GM12865 (cell line): ENCODE measurements around the gene PGAP3.
"Not testable (repeated sequence)": the region's sequence is repeated elsewhere in the genome, so short reads cannot be mapped to it uniquely, and the experiment has no call there.

Source experiments
- DNase-seq: peaks from one replicate; pipeline ENCODE4 v3.0.0; 2010; ENCODE audit warnings: low read depth
- H3K4me3 ChIP-seq: 2 replicates; pipeline ENCODE4 v1.5.1; 2011; ENCODE audit warnings: mild to moderate bottlenecking, low read depth, low read length, control low read depth
- TF ChIP-seq, protein P1 (sequence below): IDR thresholded peaks from 2 replicates; pipeline ENCODE4 v1.5.1; 2011; ENCODE audit warnings: low read length, control low read depth, low read depth, inconsistent platforms; ENCODE audit not compliant: insufficient read depth; ENCODE audit errors: missing control alignments

The PGAP3 gene

DNA sequence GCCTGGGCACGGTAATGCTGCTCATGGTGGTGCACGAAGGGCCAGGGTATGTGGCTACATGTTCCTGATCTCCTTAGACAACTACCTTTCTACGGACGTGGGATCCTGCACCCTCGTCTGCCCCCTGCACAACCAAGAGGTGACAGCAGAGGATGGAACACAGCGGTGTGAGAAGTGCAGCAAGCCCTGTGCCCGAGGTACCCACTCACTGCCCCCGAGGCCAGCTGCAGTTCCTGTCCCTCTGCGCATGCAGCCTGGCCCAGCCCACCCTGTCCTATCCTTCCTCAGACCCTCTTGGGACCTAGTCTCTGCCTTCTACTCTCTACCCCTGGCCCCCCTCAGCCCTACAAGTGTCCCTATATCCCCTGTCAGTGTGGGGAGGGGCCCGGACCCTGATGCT is 24.0 kb upstream of the PGAP3 start:
- TF ChIP-seq, protein P1, sequence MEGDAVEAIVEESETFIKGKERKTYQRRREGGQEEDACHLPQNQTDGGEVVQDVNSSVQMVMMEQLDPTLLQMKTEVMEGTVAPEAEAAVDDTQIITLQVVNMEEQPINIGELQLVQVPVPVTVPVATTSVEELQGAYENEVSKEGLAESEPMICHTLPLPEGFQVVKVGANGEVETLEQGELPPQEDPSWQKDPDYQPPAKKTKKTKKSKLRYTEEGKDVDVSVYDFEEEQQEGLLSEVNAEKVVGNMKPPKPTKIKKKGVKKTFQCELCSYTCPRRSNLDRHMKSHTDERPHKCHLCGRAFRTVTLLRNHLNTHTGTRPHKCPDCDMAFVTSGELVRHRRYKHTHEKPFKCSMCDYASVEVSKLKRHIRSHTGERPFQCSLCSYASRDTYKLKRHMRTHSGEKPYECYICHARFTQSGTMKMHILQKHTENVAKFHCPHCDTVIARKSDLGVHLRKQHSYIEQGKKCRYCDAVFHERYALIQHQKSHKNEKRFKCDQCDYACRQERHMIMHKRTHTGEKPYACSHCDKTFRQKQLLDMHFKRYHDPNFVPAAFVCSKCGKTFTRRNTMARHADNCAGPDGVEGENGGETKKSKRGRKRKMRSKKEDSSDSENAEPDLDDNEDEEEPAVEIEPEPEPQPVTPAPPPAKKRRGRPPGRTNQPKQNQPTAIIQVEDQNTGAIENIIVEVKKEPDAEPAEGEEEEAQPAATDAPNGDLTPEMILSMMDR = no peak
- no peak overlapping the region for H3K4me3 ChIP-seq
- no peak for DNase-seq

DNA sequence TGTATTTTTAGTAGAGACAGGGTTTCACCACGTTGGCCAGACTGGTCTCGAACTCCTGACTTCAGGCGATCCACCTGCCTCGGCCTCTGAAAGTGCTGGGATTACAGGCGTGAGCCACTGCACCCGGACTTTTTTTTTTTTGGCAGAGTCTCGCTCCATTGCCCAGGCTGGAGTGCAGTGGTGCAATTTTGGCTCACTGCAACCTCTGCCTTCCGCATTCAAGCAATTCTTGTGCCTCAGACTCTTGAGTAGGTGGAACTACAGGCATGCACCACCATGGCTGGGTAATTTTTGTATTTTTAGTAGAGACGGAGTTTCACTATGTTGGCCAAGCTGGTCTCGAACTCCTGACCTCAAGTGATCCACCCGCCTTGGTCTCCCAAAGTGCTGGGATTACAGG is 23.2 kb upstream of the PGAP3 start:
- DNase-seq, H3K4me3 ChIP-seq: not testable (repeated sequence)

DNA sequence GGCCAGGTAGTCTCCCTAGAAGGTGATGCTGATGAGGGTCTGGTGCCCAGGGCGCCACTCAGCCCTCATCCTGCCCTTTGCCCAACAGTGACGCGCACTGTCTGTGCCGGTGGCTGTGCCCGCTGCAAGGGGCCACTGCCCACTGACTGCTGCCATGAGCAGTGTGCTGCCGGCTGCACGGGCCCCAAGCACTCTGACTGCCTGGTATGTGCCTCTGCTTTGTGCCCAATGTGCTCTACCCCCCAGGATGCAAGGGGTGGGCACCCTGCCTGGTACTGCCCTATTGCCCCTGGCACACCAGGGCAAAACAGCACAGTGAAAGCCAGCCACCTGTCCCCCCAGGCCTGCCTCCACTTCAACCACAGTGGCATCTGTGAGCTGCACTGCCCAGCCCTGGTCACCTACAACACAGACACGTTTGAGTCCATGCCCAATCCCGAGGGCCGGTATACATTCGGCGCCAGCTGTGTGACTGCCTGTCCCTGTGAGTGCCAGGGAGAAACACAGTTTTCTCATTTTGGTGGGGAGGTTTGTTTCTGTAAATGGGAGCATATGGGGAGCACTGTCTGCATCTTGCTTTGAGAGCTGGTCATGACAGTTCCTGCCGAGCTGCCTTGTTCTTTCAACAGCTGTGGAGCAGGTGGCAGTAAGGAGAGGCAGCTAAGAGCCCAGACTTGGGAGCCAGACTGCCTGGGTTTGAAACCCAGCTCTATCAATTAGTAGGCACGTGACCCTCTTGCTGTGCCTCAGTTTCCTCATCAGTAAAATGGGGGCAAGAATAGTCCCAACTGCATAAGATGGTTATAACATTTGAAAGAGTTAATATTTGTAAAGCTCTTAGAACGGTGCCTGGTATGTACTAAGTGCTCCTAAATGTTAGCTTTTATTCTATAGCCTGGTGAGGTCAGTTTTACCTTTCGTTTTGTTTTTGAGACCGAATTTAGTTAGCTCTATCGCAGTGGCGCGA is 22.4 kb upstream of the PGAP3 start:
- no peak for DNase-seq
- TF ChIP-seq, protein P1 = no peak
- no peak overlapping the region for H3K4me3 ChIP-seq

DNA sequence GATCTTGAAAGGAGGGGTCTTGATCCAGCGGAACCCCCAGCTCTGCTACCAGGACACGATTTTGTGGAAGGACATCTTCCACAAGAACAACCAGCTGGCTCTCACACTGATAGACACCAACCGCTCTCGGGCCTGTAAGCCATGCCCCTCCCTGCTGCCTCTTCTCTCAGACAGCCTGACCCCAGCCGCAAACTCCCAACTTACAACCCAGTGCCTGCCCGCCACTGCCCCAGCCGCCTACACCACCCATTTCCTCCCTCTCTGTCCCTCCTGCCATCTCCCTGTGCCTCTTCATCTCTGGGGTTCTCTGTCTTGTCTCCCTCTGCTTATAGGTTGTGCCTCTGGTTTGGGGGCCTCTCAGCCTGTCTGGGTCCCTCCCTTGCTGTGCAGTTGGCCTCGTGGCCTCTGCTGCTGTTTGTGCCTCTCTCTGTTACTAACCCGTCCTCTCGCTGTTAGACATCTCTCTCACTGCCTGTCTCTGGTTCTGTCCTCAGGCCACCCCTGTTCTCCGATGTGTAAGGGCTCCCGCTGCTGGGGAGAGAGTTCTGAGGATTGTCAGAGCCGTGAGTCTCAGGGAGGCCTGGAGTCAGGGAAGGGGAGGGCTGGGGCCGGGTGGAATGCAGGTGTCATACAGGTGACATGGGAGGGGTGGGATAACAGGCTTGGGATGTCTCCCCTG is 21.6 kb upstream of the PGAP3 start:
- TF ChIP-seq, protein P1 = no peak
- H3K4me3 ChIP-seq = no peak overlapping the region
- no peak for DNase-seq

DNA sequence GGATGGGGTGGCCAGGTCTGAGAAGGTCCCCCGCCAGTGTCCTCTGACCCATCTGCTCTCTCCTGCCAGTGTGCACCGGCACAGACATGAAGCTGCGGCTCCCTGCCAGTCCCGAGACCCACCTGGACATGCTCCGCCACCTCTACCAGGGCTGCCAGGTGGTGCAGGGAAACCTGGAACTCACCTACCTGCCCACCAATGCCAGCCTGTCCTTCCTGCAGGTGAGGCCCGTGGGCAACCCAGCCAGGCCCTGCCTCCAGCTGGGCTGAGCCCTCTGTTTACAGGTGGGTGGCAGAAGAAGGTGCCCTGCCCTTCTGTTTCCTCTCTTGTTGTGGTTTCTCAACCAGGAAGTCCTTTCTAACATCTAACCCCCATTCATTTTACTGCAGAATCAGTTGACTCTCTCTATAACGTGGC is 19.1 kb upstream of the PGAP3 start:
- no peak for DNase-seq
- TF ChIP-seq, protein P1 = no peak
- no peak overlapping the region for H3K4me3 ChIP-seq

DNA sequence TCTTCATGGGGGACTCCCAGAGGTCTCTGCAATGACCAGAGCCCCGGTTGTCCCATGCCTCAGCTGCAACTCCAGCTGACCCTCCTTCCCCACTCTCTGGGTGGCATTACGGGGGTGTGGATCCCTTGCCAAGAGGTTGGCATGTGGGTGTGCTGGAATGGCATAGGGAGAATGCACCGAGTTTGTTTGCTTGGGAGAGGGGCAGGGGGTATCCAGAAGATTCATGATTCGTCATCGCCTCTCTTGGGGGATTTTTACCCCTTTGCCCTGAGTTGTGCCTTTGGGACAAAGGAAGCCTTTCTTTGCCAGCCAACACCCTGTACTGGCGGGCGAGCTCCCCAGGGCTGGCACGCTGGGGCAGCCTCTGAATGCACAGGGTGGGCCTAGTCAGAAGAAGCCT is 18.5 kb upstream of the PGAP3 start:
- H3K4me3 ChIP-seq = no peak overlapping the region
- DNase-seq = no peak
- TF ChIP-seq, protein P1 = no peak

- no peak overlapping the region for H3K4me3 ChIP-seq
- TF ChIP-seq, protein P1 = no peak
- no peak for DNase-seq
Observed at GRCh38 chr17:39705786-39706348, 18.0 kb upstream of the PGAP3 start.
